HG03045 (cell line): ENCODE measurements around the gene TMEM50A.
"Not testable (repeated sequence)": the region's sequence is repeated elsewhere in the genome, so short reads cannot be mapped to it uniquely, and the experiment has no call there.

Source experiments
- ATAC-seq: cut with Tn5 transposase; IDR thresholded peaks from one replicate; pipeline ENCODE4 v1.9.1; 2021; ENCODE audit warnings: mild to moderate bottlenecking, moderate library complexity; ENCODE audit not compliant: unreplicated experiment

Gene TMEM50A

GRCh38 chr1:25383090-25383489, 45.0 kb downstream of the TMEM50A start:
- ATAC-seq, result not testable (repeated sequence)

GRCh38 chr1:25383875-25384274, 45.7 kb downstream of the TMEM50A start:
- ATAC-seq, result not testable (repeated sequence)

- ATAC-seq, result not testable (repeated sequence)
Observed at GRCh38 chr1:25387096-25387495, 49.0 kb downstream of the TMEM50A start.

GRCh38 chr1:25388691-25389090, 50.6 kb downstream of the TMEM50A start:
- ATAC-seq, result not testable (repeated sequence)

- ATAC-seq, result not testable (repeated sequence)
Observed at GRCh38 chr1:25389721-25390120, 51.6 kb downstream of the TMEM50A start.

GRCh38 chr1:25392841-25393240, 54.7 kb downstream of the TMEM50A start:
- no peak for ATAC-seq

- ATAC-seq, result not testable (repeated sequence)
Observed at GRCh38 chr1:25397549-25397948, 59.4 kb downstream of the TMEM50A start.

- ATAC-seq, result not testable (repeated sequence)
Observed at GRCh38 chr1:25398079-25398478, 59.9 kb downstream of the TMEM50A start.

GRCh38 chr1:25402947-25403803, 65.0 kb downstream of the TMEM50A start:
- not testable (repeated sequence) for ATAC-seq

GRCh38 chr1:25405731-25406305, 67.7 kb downstream of the TMEM50A start:
- not testable (repeated sequence) for ATAC-seq

- not testable (repeated sequence) for ATAC-seq
Observed at GRCh38 chr1:25409641-25410427, 71.7 kb downstream of the TMEM50A start.
